GM18868 (cell line): ENCODE results near the gene MRFAP1L1.
"Not testable (repeated sequence)": the region's sequence is repeated elsewhere in the genome, so short reads cannot be mapped to it uniquely, and the experiment has no call there.

Source experiments
- ATAC-seq: cut with Tn5 transposase; IDR thresholded peaks from one replicate; pipeline ENCODE4 v1.9.1; 2021; ENCODE audit warnings: mild to moderate bottlenecking, moderate library complexity; ENCODE audit not compliant: unreplicated experiment

The MRFAP1L1 gene

DNA sequence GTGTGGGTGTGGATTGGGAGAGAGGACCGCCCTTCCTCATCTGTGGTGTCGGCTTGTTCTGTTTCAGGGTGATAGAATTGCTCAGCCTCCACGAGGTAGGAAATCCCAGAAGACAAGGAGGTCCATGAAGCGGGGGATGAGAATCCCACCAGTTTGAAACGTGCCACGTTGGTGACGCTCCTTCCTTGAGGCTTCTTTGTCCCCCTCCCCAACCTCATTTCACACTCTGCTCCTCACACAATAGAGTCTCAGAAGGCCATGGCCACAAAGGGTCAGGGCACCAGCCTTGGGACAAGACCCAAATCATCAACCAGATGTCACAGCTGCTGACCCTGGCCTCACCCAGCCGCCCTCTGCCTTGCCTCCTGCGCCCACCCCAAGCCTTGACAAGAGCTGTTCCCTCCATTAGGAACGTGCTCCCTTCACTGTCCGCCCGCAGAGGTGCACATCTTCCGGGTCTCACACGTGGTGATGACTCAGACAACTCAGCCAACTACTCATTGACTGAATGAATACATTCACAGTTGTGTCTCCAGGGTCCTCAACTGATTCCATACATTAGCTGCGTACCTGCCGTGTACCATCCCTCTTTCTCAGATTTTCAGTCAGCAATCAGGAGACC is 24.6 kb upstream of the MRFAP1L1 start:
- no peak for ATAC-seq

DNA sequence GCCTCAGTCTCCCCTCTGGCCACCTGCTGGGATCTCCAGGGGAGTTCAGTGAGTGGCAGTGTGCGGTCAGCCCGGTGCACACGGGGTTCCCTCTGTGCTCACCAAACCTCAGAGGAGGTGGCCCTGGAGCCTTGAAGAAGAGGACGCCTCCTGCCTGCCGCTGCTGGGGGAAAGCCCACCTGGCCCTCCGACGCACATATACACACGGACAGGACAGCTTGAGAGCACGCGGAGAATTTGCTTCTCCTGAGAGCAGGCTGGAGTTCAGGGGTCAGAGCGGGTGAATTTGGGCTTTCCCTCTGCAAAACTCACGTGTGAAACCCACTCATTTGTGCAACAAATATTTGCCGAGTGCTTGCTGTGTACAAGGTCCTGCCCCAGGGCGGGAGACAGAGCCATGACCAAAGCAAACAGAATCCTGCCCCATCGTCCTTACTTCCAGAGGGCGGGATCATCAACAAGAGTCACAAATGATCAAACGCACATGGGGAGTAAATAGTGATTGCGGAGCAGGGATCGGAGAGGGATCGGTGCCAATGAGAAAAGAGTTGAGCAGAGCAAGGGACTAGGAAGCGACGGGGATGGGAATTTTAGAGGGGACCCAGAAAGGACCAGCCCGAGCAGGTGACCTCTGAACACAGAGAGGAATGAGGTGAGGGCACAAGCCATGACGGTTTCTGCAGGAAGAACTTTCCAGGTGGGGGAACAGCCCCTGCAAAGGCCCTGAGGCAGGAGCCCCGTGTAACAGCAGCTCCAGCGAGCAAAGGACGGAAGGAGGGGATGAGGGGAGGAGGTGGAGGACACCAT is 23.9 kb upstream of the MRFAP1L1 start:
- ATAC-seq = no peak

- ATAC-seq = no peak
Measured at GRCh38 chr4:6732441-6733357, 23.0 kb upstream of the MRFAP1L1 start.

GRCh38 chr4:6731780-6732179 is 22.1 kb upstream of the MRFAP1L1 start:
- ATAC-seq = no peak

GRCh38 chr4:6731318-6731675 is 21.6 kb upstream of the MRFAP1L1 start:
- no peak for ATAC-seq

DNA sequence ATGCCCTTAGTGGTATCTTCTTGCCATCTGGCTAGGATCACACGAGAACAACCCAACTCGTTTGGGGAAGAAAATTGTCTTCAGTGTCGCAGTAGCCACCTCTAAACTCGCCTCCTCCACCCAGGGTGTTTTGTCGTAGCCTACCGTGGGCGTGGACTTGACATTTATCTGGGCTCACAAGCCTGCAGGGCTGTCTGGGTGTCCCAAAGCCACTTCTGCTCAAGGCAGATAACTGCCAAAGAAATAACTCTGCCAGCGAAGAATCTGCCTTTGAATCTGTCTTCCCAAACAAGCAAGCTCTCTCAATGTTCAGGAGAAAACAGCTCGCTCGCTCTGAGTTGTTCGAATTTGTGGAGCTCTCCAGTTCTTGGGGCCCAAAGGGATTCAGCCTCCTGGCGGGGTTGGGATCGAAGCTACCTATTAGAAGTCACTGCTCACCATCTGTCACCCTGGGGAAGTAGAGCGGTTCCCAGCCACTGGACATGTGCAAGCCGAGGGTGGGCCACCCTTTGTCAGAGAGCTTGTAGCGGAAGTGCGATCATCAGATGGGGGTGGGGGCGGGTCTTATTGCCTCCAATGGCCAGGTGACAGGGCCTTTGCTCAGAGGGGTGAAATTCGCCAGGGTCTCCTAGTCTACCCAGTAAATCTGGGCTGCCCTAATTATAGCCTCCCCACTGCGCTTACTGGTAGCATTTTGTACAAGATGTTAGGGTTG is 21.1 kb upstream of the MRFAP1L1 start:
- ATAC-seq = no peak

- ATAC-seq = no peak
Measured at GRCh38 chr4:6728320-6729029, 18.8 kb upstream of the MRFAP1L1 start.

GRCh38 chr4:6727943-6728250 is 18.2 kb upstream of the MRFAP1L1 start:
- ATAC-seq = no peak

GRCh38 chr4:6727081-6727942 is 17.6 kb upstream of the MRFAP1L1 start:
- no peak for ATAC-seq

- not testable (repeated sequence) for ATAC-seq
Measured at GRCh38 chr4:6725427-6725961, 15.8 kb upstream of the MRFAP1L1 start.

DNA sequence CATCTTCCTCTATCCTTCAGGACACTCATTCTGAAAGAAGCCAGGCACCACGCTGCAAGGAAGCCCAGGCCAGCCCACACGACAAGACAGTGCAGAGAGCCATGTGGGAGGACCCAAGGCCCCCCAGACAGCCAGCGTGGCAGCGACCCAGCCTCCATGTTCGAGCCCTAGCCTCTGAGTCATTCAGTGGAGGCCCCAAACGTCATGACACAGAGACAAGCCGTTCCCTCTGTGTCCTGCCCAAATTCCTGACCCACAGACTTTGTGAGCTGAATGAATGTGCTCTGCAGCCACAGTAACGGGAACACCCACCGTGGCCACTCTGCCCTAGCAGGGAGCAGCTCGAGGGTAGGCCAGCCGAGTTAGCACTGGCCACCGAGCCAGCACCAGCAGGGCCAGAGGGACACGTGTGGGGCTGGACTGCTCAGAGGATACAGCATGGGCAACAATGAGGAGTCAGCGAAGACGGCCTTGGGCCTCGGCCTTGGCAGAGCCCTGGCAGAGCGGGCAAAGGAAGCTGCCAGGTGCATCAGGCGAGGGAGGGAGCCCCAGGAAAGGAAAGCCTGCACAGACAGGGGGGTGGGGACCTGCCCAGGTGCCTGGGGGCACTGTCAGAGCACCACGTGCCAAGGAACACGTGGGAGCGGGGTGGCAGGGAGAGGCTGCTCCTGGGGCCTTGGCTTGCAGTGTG is 14.9 kb upstream of the MRFAP1L1 start:
- ATAC-seq = no peak

- ATAC-seq = no peak
Measured at GRCh38 chr4:6723851-6724250, 14.2 kb upstream of the MRFAP1L1 start.

- ATAC-seq = no peak
Measured at GRCh38 chr4:6722891-6723290, 13.2 kb upstream of the MRFAP1L1 start.

DNA sequence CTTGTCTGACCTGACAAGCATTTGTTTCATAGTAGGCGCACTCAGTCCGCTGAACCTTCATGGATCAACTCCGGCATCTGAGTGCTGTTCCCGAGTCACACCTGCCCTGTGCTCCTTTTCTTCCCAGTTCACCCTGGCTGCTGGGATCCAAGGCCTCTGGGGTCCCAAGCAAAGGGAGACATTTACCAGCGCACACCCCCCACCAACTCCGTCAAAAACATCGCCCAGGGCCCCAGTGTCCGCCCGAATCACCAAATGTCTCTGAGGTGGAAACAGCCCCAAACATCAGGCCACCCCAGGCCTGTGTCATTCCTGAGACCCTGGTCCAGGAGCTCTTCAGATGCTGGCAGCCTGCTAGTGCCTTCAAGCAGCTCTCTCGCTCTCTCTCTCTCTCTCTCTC is 11.5 kb upstream of the MRFAP1L1 start:
- ATAC-seq = no peak

DNA sequence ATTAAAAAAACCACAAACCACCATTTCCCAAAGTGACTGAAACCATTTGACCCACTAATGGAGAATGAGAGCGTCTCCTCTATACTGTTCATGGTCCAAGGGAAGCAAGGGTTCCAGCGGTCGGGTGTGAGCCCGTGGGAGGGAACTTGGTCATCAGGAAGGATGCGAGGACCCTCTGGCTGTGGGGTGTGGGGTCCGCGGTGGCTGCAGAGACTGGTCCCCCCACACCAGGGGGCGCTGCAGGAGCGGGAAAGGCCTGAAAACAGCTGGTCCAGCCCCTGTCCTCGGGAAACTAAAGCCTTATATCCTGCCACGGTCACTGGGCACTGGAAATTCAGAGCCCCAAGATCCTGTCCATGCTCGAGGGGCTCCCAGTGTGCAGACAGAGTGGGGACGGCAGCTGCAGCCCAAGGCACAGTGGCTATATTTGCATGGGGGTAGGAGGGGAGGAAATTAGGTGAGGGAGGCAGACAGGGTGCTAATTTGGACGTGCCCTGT is 10.6 kb upstream of the MRFAP1L1 start:
- no peak for ATAC-seq

DNA sequence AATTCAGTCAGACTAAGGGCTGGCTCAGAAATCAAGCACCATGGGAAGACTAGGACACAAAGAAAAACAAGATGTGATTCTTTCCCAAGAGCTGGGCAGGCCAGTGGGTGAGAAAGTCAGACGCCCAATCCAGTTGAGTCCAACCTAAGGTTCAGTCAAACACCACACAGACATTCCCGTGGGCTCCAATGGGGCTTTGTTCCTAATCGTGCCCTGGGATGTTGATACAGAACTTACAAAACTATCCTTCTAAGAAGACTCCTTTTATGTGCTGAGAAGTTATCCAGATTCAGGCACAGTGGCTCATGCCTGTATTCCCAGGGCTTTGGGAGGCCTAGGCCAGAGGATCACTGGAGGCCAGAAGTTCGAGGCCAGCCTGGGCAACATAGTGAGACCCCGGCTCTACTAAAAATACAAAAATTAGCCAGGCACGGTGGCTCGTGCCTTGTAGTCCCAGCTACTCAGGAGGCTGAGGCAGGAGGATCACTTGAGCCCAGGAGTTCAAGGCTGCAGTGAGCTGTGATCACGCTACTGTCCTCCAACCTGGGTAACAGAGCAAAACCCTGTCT is 10.0 kb upstream of the MRFAP1L1 start:
- no peak for ATAC-seq

- ATAC-seq = no peak
Measured at GRCh38 chr4:6718932-6719610, 9.4 kb upstream of the MRFAP1L1 start.
